Measurements from ENCODE around the gene MAGI2. TPM values are rescaled to one million over a fixed set of nuclear protein-coding genes. Genes with fewer than 3 reads are reported as not detected.
"Not testable (repeated sequence)": the region's sequence is repeated elsewhere in the genome, so short reads cannot be mapped to it uniquely, and the experiment has no call there.

Gene MAGI2
- total RNA-seq, 2 experiments from 2014 or later: 0.08 to 0.13 TPM

GRCh38 chr7:78265071-78265470 lies 1188.4 kb downstream of the MAGI2 start:
- H3K4me1 Mint-ChIP-seq: no peaks in the 10 kb centered on the region
- H3K36me3 Mint-ChIP-seq (ENCODE audit: low read depth): no peaks in the 10 kb centered on the region
- no peaks in the 10 kb centered on the region for H3K27me3 Mint-ChIP-seq
- no peak overlapping the region for H3K4me3 Mint-ChIP-seq
- CTCF ChIA-PET: no interaction called here
- H3K9me3 Mint-ChIP-seq: no peaks in the 10 kb centered on the region
- H3K27ac Mint-ChIP-seq: no peak overlapping the region
- POLR2A ChIA-PET: no interaction called here
- no peak for DNase-seq

DNA sequence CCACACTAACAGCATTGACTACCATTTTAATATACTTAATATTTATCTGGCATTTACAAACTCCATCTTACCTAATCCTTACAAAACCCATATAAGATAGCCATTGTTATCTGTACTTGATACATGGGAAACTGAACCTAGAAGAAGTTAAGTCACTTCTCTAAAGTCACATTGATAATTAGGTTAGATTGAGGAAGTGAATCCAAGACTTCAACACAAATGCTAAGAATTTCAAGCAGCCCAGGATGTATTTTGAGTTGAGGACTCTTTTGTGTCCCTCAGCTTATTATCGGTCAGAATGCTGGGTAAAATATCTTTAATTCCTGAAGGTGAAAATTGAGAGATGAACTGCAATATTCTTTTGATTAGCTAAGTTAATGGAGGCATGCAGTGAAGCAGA lies 1189.4 kb downstream of the MAGI2 start:
- H3K4me3 Mint-ChIP-seq: no peak overlapping the region
- H3K27me3 Mint-ChIP-seq: no peaks in the 10 kb centered on the region
- ChIA-PET CTCF (no interaction called here), POLR2A (no interaction called here)
- no peaks in the 10 kb centered on the region for H3K36me3 Mint-ChIP-seq (ENCODE audit: low read depth)
- no peak for DNase-seq
- no peaks in the 10 kb centered on the region for H3K4me1 Mint-ChIP-seq
- H3K27ac Mint-ChIP-seq: no peak overlapping the region
- no peaks in the 10 kb centered on the region for H3K9me3 Mint-ChIP-seq

DNA sequence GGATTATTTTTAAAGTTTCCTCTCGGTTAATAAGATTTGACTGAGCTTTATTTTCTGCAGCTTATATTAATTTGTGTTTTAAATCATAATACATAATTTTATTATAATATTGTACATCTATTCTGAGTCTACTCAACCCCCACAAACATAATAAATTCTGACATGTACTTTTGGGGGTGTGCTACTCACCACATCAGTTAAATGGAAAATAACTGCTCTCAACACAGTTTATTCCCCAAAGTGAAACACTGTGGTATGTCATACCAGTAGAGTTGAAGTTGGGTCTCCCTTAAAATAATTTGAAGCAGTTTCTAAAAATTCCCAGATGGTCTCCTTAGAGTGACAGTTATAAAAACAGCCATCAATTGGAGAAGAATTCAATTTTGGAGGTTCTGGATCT lies 1191.7 kb downstream of the MAGI2 start:
- Mint-ChIP-seq H3K4me1 (no peaks in the 10 kb centered on the region), H3K9me3 (no peaks in the 10 kb centered on the region), H3K36me3 (ENCODE audit: low read depth) (no peaks in the 10 kb centered on the region), H3K27ac (no peak overlapping the region), H3K4me3 (no peak overlapping the region), H3K27me3 (no peaks in the 10 kb centered on the region)
- no peak for DNase-seq
- CTCF ChIA-PET: no interaction called here
- POLR2A ChIA-PET: no interaction called here

- POLR2A ChIA-PET: no interaction called here
- Mint-ChIP-seq H3K4me3 (no peak overlapping the region), H3K27me3 (no peaks in the 10 kb centered on the region), H3K27ac (no peak overlapping the region), H3K9me3 (no peaks in the 10 kb centered on the region), H3K36me3 (ENCODE audit: low read depth) (no peaks in the 10 kb centered on the region), H3K4me1 (no peaks in the 10 kb centered on the region)
- CTCF ChIA-PET: no interaction called here
- no peak for DNase-seq
Measured at GRCh38 chr7:78261302-78261701, 1192.2 kb downstream of the MAGI2 start.

- DNase-seq: no peak
- Mint-ChIP-seq H3K27me3 (no peaks in the 10 kb centered on the region), H3K4me1 (no peaks in the 10 kb centered on the region), H3K4me3 (no peak overlapping the region), H3K27ac (no peak overlapping the region), H3K36me3 (ENCODE audit: low read depth) (no peaks in the 10 kb centered on the region), H3K9me3 (no peaks in the 10 kb centered on the region)
- ChIA-PET POLR2A (no interaction called here), CTCF (no interaction called here)
Measured at GRCh38 chr7:78260826-78261225, 1192.6 kb downstream of the MAGI2 start.

DNA sequence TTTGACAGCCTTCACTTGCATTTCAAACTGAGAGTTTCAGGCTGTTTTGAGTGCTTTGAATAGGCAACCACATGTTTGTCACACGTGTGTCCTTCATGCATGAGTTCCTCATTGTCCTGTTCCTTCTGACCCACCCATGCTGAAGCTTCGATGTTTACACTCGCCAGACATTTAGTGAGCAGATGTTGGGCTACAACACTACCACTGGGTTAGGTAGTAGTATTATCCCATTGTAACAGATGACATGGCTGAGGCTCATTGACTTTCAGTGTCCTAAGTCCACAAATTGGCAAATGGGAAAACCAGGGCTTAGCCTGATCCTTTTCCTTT lies 1198.8 kb downstream of the MAGI2 start:
- Mint-ChIP-seq H3K27me3 (no peaks in the 10 kb centered on the region), H3K4me3 (no peak overlapping the region), H3K36me3 (ENCODE audit: low read depth) (no peaks in the 10 kb centered on the region), H3K27ac (no peak overlapping the region), H3K4me1 (no peaks in the 10 kb centered on the region), H3K9me3 (no peaks in the 10 kb centered on the region)
- POLR2A ChIA-PET: no interaction called here
- CTCF ChIA-PET: no interaction called here
- no peak for DNase-seq

DNA sequence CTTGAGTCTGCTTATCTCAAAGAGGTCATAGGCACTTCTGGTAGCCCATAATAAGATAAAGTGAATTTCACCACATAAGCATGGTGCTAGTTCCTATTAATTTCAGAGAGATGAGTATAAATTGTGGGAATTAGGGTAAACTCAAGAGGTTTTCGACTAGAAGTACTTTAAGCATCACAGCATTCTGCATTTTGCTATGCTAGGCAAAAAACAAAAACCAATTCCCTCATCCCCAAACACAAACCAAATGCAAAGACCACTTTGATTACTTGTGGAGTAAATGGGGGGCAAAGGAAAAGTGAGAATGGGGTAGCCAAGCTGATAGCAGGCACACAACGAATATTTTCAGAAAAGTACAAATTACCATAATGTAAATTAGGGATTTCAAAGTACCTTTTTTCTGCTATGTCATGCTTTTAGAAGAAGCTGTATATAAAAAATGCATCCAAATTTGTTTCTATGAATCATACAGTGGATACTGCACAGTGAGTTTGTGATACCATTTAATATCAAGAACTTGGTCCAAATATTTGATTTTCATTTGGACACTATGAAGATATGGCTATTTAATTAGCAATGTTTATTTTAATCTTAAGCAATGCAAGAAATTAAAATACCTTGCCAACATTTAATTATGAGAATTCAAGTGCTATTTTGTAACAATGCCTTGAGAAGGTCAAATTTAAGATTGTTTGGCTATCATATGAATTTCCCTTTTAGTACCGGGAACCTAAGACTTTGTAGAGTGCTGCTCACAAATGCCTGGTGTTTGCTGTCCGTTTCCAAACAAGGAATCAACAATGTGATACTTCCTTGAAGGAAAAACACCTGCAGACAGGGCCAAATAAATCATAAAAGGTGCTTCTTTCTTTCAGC lies 1199.4 kb downstream of the MAGI2 start:
- CTCF ChIA-PET: no interaction called here

GRCh38 chr7:78248867-78249266 lies 1204.6 kb downstream of the MAGI2 start:
- peaks cover 7% of the 10 kb centered on the region for H3K9me3 Mint-ChIP-seq
- H3K4me3 Mint-ChIP-seq: no peak overlapping the region
- CTCF ChIA-PET: no interaction called here

More for the DNA sequence above, 1199.4 kb downstream of the MAGI2 start:
- Mint-ChIP-seq H3K27ac (no peak overlapping the region), H3K9me3 (no peaks in the 10 kb centered on the region), H3K4me1 (no peaks in the 10 kb centered on the region), H3K4me3 (no peak overlapping the region), H3K36me3 (ENCODE audit: low read depth) (no peaks in the 10 kb centered on the region), H3K27me3 (no peaks in the 10 kb centered on the region)
- POLR2A ChIA-PET: no interaction called here
- DNase-seq: no peak

DNA sequence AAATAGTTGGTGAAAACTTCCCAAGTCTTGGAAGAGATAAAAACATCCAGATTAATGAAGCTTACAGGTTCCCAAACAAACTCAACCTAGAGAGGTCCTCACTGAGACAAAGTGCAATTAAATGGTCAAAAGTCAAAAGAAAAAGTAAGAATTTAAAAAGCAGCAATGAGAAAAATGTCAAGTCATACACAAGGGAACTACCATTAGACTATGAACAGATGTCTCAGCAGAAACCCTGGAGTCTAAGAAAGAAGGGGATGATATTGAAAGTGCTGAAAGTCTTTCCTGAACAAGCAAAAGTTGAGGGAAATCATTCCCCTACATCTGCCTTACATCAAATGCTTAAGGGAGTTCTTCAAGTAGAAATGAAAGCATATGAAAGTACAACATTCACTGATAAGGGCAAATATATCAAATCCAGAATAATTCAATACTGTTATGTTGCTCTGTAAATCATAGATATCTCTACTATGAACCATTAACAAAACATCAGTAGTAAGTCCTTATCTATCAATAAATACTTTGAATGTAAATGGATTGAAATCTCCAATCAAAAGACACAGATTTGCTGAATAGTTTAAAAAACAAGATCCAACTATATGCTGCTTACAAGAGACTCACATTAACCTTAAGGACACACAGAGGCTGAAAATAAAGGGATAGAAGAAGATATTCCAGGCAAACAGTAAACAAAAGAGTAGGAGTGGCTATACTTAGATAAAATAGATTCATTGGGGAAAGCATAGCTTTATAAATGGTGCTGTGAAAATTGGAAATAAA lies 1205.4 kb downstream of the MAGI2 start:
- CTCF ChIA-PET: no interaction called here
- Mint-ChIP-seq H3K27ac (no peak overlapping the region), H3K4me1 (no peaks in the 10 kb centered on the region)

More at GRCh38 chr7:78248867-78249266, 1204.6 kb downstream of the MAGI2 start:
- Mint-ChIP-seq H3K4me1 (no peaks in the 10 kb centered on the region), H3K27me3 (no peaks in the 10 kb centered on the region), H3K27ac (no peak overlapping the region), H3K36me3 (ENCODE audit: low read depth) (no peaks in the 10 kb centered on the region)
- no peak for DNase-seq
- POLR2A ChIA-PET: no interaction called here

GRCh38 chr7:78240179-78240578 lies 1213.3 kb downstream of the MAGI2 start:
- H3K4me1 Mint-ChIP-seq; POLR2A ChIA-PET; H3K4me3 Mint-ChIP-seq; DNase-seq; H3K36me3 Mint-ChIP-seq (ENCODE audit: low read depth); CTCF ChIA-PET; H3K27me3 Mint-ChIP-seq; H3K27ac Mint-ChIP-seq: not testable (repeated sequence)
- H3K9me3 Mint-ChIP-seq: peaks cover 13% of the 10 kb centered on the region

More for the DNA sequence above, 1205.4 kb downstream of the MAGI2 start:
- no peaks in the 10 kb centered on the region for H3K27me3 Mint-ChIP-seq
- H3K9me3 Mint-ChIP-seq: peaks cover 7% of the 10 kb centered on the region
- no peak overlapping the region for H3K4me3 Mint-ChIP-seq
- no peak for DNase-seq
- POLR2A ChIA-PET: no interaction called here
- no peaks in the 10 kb centered on the region for H3K36me3 Mint-ChIP-seq (ENCODE audit: low read depth)

DNA sequence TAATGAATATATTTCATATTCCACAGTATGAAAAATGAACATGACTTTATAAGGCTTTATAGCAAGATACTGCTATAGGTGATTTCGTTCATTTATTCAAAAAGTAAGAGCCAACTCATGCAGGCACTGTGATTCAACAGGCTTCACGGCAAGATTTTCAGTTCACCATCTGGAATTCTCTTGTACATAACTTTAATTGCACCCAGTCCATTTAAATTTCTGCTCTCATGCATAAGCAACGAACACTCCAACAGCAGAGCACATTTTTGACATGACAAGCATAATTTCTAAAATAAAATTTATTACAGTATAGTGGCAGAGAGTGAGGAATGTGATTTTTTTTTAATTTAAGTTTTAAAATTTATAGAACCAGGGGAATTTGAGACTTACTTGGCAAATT lies 1218.8 kb downstream of the MAGI2 start:
- DNase-seq: no peak

GRCh38 chr7:78232806-78233205 lies 1220.7 kb downstream of the MAGI2 start:
- POLR2A ChIA-PET: no interaction called here
- Mint-ChIP-seq H3K9me3 (peaks cover 7% of the 10 kb centered on the region), H3K27ac (no peak overlapping the region), H3K27me3 (no peaks in the 10 kb centered on the region), H3K36me3 (ENCODE audit: low read depth) (no peaks in the 10 kb centered on the region), H3K4me3 (no peak overlapping the region), H3K4me1 (no peaks in the 10 kb centered on the region)
- DNase-seq: no peak
- CTCF ChIA-PET: no interaction called here

More for the DNA sequence above, 1218.8 kb downstream of the MAGI2 start:
- H3K27ac Mint-ChIP-seq: no peak overlapping the region
- no peak overlapping the region for H3K4me3 Mint-ChIP-seq
- no peaks in the 10 kb centered on the region for H3K27me3 Mint-ChIP-seq
- H3K9me3 Mint-ChIP-seq: peaks cover 13% of the 10 kb centered on the region
- H3K4me1 Mint-ChIP-seq: no peaks in the 10 kb centered on the region
- ChIA-PET CTCF (no interaction called here), POLR2A (no interaction called here)
- H3K36me3 Mint-ChIP-seq (ENCODE audit: low read depth): no peaks in the 10 kb centered on the region

GRCh38 chr7:78226059-78226719 lies 1227.3 kb downstream of the MAGI2 start:
- H3K4me3 Mint-ChIP-seq: no peak overlapping the region
- no peaks in the 10 kb centered on the region for H3K36me3 Mint-ChIP-seq (ENCODE audit: low read depth)
- H3K4me1 Mint-ChIP-seq: no peaks in the 10 kb centered on the region
- H3K27me3 Mint-ChIP-seq: no peaks in the 10 kb centered on the region
- DNase-seq: peak; percentile 22
- no peaks in the 10 kb centered on the region for H3K9me3 Mint-ChIP-seq
- ChIA-PET POLR2A (no interaction called here), CTCF (interaction anchor here (0.7 kb wide), 2 partner anchors 122 to 237 kb away, joined by 3 read pairs; no protein-coding TSS in a partner anchor)
- no peak overlapping the region for H3K27ac Mint-ChIP-seq

Data from activated CD4-positive, alpha-beta memory T cell treated with anti-CD3 and anti-CD28 coated beads, Interleukin-2, amount 10 ng/mL, durations not matched to agents 7 days and 5 days (primary cell).